GM12801 (cell line): ENCODE measurements around the gene CIAO3.

Experiments
- TF ChIP-seq, protein P1 (sequence below): IDR thresholded peaks from one replicate; pipeline ENCODE4 v1.5.1; 2011; ENCODE audit warnings: control low read depth; ENCODE audit not compliant: insufficient read length; ENCODE audit errors: extremely low read depth

CIAO3 gene

GRCh38 chr16:754656-755055 lies 13.9 kb upstream of the CIAO3 start:
- TF ChIP-seq, protein P1, sequence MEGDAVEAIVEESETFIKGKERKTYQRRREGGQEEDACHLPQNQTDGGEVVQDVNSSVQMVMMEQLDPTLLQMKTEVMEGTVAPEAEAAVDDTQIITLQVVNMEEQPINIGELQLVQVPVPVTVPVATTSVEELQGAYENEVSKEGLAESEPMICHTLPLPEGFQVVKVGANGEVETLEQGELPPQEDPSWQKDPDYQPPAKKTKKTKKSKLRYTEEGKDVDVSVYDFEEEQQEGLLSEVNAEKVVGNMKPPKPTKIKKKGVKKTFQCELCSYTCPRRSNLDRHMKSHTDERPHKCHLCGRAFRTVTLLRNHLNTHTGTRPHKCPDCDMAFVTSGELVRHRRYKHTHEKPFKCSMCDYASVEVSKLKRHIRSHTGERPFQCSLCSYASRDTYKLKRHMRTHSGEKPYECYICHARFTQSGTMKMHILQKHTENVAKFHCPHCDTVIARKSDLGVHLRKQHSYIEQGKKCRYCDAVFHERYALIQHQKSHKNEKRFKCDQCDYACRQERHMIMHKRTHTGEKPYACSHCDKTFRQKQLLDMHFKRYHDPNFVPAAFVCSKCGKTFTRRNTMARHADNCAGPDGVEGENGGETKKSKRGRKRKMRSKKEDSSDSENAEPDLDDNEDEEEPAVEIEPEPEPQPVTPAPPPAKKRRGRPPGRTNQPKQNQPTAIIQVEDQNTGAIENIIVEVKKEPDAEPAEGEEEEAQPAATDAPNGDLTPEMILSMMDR, result no peak

GRCh38 chr16:752007-752312 lies 11.2 kb upstream of the CIAO3 start:
- TF ChIP-seq, protein P1, result no peak

GRCh38 chr16:751152-752006 lies 10.6 kb upstream of the CIAO3 start:
- TF ChIP-seq, protein P1, result no peak

GRCh38 chr16:750485-750884 lies 9.7 kb upstream of the CIAO3 start:
- TF ChIP-seq, protein P1, result no peak

- TF ChIP-seq, protein P1, result no peak
Measured at GRCh38 chr16:749010-749409, 8.2 kb upstream of the CIAO3 start.

DNA sequence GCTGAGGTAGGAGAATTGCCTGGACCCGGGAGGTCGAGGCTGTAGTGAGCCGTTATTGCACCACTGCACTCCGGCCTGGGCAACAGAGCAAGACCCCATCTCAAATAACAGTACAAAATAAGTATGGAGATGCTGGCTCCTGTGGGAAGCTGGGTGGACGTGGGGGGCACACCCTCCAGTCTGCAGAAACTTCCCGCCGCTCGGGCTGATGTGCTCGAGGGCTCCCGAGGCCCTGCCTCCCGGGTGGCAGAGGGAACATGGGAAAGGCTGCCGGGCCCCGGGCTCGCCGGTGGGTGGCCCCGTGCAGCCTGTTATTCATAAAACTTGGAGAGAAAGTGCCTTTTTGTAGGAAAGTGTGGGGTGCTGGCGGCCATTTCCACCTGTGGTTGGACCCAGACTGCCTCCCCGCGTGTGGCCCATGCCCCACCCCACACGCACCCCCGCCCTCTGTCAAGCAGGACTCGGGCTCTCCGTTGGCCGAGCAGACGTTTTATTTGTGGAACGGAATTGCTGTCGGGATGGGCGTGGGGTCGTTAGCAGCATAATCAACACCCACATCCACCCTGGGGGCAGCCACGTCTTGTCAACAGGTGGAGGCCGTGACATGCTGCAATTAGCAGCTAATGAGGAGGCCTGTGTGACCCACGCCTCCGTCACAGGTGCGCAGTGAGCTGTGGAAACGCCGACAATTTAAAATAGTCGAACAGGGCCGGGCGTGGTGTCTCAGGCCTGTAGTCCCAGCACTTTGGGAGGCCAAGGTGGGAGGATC lies 7.4 kb upstream of the CIAO3 start:
- TF ChIP-seq, protein P1, result no peak

DNA sequence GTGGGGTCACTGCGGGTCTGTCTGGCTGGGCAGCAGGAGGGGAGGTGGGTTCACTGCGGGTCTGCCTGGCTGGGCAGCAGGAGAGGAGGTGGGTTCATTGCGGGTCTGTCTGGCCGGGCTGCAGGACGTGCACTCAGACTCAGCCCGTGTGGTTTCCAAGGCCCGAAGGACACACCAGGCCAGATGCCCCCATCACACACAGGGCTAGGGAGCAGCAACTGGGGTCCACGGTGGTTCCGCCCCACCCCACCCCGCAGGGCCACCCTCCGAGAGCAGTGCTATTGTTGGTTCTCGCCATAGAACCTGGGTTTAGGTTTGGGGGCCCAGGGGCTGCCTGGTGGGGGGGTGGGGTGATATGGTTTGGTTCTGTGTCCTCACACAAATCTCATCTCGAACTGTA lies 5.8 kb upstream of the CIAO3 start:
- TF ChIP-seq, protein P1, result no peak
